ENCODE results near the gene OSBP2.
A peak's percentile ranks its signal among the peaks of the same experiment; 100 is the strongest.

OSBP2 gene

GRCh38 chr22:30824711-30825110 is 130.0 kb downstream of the OSBP2 start:
- in situ Hi-C loops (cut with HindIII; ENCODE audit: low pct_ligation_motif_present, low pct_unique_long_range_greater_than_20kb, low sequenced_read_pairs) = no loop called here
- DNase-seq = no peak

DNA sequence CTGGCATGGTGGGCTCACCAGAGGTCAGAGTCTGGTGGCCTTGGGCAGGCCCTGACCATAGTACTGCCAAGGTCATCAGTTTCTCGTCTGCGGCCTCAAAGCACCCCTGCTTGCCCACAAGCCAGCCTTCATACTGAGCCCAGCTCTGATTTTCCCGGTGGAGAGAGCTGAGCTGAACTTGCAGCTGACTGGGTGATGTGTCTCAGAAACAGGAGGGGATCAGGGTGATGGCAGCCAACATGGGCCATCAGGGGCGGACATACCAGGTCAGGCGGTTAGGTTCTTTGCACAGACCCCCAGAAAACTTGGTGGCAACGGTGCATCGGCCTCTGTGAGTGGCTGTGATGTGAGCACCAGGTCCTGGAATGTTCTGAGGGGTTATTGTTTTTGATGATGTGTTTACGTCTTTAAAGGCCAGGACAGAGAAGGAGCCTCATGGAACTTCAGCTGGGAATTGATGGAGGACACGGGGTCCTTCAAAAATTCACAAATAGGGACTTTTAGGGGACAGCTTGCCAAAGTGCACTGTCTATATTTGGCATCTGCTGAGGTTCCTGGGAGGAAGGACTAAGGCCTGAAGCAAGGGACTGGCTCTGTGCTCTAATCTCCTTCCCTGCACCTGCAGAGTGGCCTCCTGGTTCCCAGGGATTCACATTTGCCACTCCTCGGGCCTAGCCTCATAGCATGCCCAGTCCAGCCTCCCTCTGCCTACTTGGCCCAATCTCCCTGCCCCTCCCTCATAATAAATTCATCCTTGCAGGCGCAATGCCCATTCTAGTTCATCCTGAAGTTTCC is 131.2 kb downstream of the OSBP2 start:
- in situ Hi-C loops (cut with HindIII; ENCODE audit: low pct_ligation_motif_present, low pct_unique_long_range_greater_than_20kb, low sequenced_read_pairs) = no loop called here
- no peak for DNase-seq

- no peak for DNase-seq
- in situ Hi-C loops (cut with HindIII; ENCODE audit: low pct_ligation_motif_present, low pct_unique_long_range_greater_than_20kb, low sequenced_read_pairs) = no loop called here
These were observed 132.1 kb downstream of the OSBP2 start for GRCh38 chr22:30826670-30827355.

DNA sequence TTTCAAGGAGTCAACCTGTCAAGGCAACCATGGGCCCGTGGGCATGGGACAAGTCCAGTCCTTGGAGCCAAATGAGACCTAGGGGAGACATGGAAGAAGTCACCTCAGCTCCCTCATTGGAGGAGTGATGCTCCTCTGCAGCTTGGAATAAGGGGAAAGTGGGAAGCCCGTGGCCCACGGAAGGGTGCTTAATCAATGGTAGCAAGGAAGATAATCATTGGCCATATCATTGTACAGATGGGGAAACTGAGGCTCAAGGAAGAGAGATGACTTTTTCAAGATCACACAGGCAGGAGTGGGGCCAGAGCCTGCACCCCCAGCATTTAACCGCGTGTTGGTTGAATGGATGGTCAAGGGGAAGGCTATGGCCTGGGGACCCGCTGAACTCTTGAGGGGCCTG is 133.0 kb downstream of the OSBP2 start:
- in situ Hi-C loops (cut with HindIII; ENCODE audit: low pct_ligation_motif_present, low pct_unique_long_range_greater_than_20kb, low sequenced_read_pairs) = no loop called here
- DNase-seq = no peak

- no peak for DNase-seq
- in situ Hi-C loops (cut with HindIII; ENCODE audit: low pct_ligation_motif_present, low pct_unique_long_range_greater_than_20kb, low sequenced_read_pairs) = no loop called here
These were observed 133.8 kb downstream of the OSBP2 start for GRCh38 chr22:30828187-30829155.

DNA sequence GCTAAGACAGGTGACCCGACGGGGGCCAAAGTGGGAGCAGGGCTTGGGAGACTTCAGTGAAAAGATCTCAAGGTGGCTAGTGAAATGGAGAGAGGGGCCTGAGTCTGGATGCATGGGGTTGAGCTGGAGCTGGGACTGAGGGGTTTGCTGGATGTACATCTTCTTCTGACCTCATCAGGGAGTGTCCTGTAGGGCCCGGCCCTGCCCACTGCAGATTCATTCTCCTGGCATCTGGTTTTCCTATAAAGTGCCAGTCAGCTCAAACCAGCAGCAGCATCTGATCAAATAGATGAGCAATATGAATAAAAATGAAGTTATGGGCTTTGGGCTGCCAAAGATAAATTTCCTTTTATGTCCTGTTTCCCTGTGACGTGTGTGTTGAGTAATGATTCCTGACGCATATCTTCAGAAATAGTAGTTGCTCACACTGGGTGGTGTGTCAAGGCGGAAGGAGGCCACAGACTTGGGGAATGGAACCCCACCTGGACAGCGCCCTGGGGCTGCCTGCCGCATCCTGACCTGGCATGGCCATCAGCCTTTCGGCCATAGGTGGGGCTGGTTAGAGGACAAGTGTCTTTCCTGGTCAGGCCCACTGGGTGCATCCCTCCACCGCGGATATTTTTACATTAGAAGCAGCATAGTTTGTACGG is 135.4 kb downstream of the OSBP2 start:
- in situ Hi-C loops (cut with HindIII; ENCODE audit: low pct_ligation_motif_present, low pct_unique_long_range_greater_than_20kb, low sequenced_read_pairs) = no loop called here

DNA sequence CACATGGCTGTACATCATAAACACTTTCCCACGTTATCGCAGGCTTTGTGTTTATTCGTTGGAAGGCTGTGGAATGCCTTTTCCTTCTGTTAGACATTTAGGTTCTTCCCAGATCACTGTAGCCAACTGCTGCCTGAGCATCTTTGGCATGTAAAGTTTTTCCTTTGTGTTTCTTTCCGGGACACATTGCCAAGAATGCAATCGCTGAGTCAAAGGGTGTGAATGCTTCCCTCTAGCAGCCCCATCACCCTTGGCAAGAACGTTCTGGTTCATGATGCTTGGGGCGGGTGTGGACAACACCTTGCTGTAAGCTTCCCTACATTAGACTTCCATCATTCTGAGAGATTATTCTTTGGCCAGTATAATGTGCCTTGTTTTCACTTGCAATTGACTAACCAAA is 136.2 kb downstream of the OSBP2 start:
- in situ Hi-C loops (cut with HindIII; ENCODE audit: low pct_ligation_motif_present, low pct_unique_long_range_greater_than_20kb, low sequenced_read_pairs) = no loop called here
- peak; percentile 61 for DNase-seq

More for the DNA sequence above, 135.4 kb downstream of the OSBP2 start:
- peak; percentile 28 for DNase-seq

DNA sequence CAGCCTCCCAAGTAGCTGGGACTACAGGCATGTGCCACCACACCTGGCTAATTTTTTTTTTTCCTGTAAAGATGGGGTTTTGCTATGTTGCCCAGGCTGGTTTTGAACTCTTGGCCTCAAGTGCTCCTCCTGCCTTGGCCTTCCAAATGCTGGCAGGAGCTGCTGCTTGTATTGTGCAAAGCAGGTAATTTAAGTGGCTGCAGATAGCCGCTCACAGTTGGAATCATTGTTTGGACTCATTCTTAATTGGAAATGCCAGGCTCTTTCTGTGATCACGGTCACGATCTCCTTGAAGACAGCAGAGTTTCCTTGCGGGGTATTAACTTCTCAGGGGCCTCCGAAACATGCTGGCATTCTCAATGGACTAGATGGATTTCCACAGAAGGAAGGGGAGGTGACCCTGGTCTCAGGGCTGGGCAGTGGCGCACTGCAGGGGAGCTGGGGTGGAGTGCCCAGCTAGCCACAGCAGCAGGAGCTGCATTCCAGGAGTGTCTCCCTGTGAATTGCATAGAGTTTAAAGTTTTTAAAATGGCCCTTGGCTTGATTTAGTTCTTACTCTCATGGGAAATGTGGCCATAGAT is 137.8 kb downstream of the OSBP2 start:
- no peak for DNase-seq
- in situ Hi-C loops (cut with HindIII; ENCODE audit: low pct_ligation_motif_present, low pct_unique_long_range_greater_than_20kb, low sequenced_read_pairs) = no loop called here

GRCh38 chr22:30833322-30833721 is 138.6 kb downstream of the OSBP2 start:
- in situ Hi-C loops (cut with HindIII; ENCODE audit: low pct_ligation_motif_present, low pct_unique_long_range_greater_than_20kb, low sequenced_read_pairs) = no loop called here
- DNase-seq = no peak

- in situ Hi-C loops (cut with HindIII; ENCODE audit: low pct_ligation_motif_present, low pct_unique_long_range_greater_than_20kb, low sequenced_read_pairs) = no loop called here
- no peak for DNase-seq
These were observed 142.9 kb downstream of the OSBP2 start for GRCh38 chr22:30837531-30837930.

- in situ Hi-C loops (cut with HindIII; ENCODE audit: low pct_ligation_motif_present, low pct_unique_long_range_greater_than_20kb, low sequenced_read_pairs) = no loop called here
- no peak for DNase-seq
These were observed 143.4 kb downstream of the OSBP2 start for GRCh38 chr22:30838111-30838510.

GRCh38 chr22:30841273-30841672 is 146.6 kb downstream of the OSBP2 start:
- in situ Hi-C loops (cut with HindIII; ENCODE audit: low pct_ligation_motif_present, low pct_unique_long_range_greater_than_20kb, low sequenced_read_pairs) = no loop called here
- no peak for DNase-seq

DNA sequence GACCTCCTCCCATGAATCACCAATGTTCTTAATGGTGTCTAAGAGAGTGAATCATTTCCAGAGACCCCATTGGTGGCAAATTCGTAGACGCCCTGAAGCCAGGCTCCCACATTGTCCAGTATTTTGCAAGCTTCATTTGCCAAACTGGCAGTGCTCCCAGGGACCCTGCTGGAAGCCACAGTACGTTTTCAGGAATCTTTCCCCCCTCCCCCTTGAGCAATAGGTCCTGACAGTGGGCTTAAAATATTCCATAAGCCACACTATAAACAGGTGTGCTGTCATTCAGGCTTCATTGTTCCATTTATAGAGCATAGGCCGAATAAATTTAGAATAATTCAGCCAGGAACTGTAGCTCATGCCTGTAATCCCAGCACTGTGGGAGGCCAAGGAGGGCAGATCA is 148.6 kb downstream of the OSBP2 start:
- no peak for DNase-seq
- in situ Hi-C loops (cut with HindIII; ENCODE audit: low pct_ligation_motif_present, low pct_unique_long_range_greater_than_20kb, low sequenced_read_pairs) = no loop called here

DNA sequence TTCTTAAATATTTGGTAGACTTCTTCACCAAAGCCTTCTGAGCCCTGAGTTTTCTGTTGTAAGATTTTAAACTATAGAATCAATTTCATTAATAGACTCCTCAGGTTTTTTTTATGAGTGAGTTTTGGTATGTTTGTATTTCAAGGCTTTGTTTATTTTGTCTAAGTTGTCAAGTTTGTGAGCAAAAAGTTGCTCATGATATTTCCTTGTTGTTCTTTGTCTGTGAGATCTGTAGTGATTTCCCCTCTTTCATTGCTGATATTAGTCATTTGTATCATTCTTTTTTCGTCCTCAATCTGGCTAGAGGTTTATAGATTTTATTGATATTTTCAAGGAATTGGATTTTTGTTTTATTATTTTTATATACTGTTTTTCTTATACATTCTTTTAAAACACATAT is 152.9 kb downstream of the OSBP2 start:
- DNase-seq = no peak
- in situ Hi-C loops (cut with HindIII; ENCODE audit: low pct_ligation_motif_present, low pct_unique_long_range_greater_than_20kb, low sequenced_read_pairs) = no loop called here

DNA sequence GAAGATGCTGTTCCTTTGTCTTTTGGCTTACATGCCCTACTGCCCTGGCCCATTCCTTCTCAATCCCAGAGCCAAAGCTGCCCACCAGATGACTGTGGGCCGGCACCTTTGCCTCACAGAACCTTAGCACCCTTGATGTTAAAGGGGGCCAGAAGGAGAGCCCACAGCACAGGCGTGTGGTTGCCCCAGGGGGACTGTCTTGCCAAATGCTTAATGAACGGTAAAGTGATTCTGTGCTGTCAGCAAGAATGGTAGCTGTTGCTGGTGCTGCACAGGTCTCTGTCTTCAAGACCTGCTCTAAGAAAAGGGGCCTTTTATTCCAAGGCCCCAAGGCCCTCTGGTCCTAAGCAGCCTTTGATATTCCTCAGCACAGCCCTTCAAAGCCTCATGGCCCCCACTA is 160.6 kb downstream of the OSBP2 start:
- in situ Hi-C loops (cut with HindIII; ENCODE audit: low pct_ligation_motif_present, low pct_unique_long_range_greater_than_20kb, low sequenced_read_pairs) = no loop called here
- no peak for DNase-seq

- in situ Hi-C loops (cut with HindIII; ENCODE audit: low pct_ligation_motif_present, low pct_unique_long_range_greater_than_20kb, low sequenced_read_pairs) = no loop called here
These were observed 161.2 kb downstream of the OSBP2 start for GRCh38 chr22:30855677-30856518.

GRCh38 chr22:30856741-30857502 is 162.2 kb downstream of the OSBP2 start:
- DNase-seq = no peak
- in situ Hi-C loops (cut with HindIII; ENCODE audit: low pct_ligation_motif_present, low pct_unique_long_range_greater_than_20kb, low sequenced_read_pairs) = no loop called here

More at GRCh38 chr22:30855677-30856518, 161.2 kb downstream of the OSBP2 start:
- no peak for DNase-seq
